GM19328 (cell line): ENCODE results near the gene ZNF423.

Experiments
- ATAC-seq: cut with Tn5 transposase; IDR thresholded peaks from one replicate; pipeline ENCODE4 v1.9.1; 2021; ENCODE audit warnings: mild to moderate bottlenecking, moderate library complexity; ENCODE audit not compliant: unreplicated experiment

Gene ZNF423

GRCh38 chr16:49592546-49593423 is 263.1 kb downstream of the ZNF423 start:
- no peak for ATAC-seq

- ATAC-seq: no peak
These were observed 265.6 kb downstream of the ZNF423 start for GRCh38 chr16:49590166-49590871.

GRCh38 chr16:49589544-49590031 is 266.3 kb downstream of the ZNF423 start:
- no peak for ATAC-seq

- no peak for ATAC-seq
These were observed 267.1 kb downstream of the ZNF423 start for GRCh38 chr16:49588729-49589384.

- ATAC-seq: no peak
These were observed 267.9 kb downstream of the ZNF423 start for GRCh38 chr16:49588026-49588425.

- ATAC-seq: no peak
These were observed 268.4 kb downstream of the ZNF423 start for GRCh38 chr16:49587511-49587910.

GRCh38 chr16:49586466-49587450 is 269.2 kb downstream of the ZNF423 start:
- ATAC-seq: no peak

- ATAC-seq: no peak
These were observed 270.6 kb downstream of the ZNF423 start for GRCh38 chr16:49585143-49585832.

GRCh38 chr16:49583911-49584310 is 272.0 kb downstream of the ZNF423 start:
- no peak for ATAC-seq

- no peak for ATAC-seq
These were observed 274.1 kb downstream of the ZNF423 start for GRCh38 chr16:49581630-49582298.

GRCh38 chr16:49580751-49581303 is 275.1 kb downstream of the ZNF423 start:
- ATAC-seq: no peak

- no peak for ATAC-seq
These were observed 277.4 kb downstream of the ZNF423 start for GRCh38 chr16:49578435-49579024.

GRCh38 chr16:49578018-49578417 is 277.9 kb downstream of the ZNF423 start:
- no peak for ATAC-seq

- ATAC-seq: no peak
These were observed 279.0 kb downstream of the ZNF423 start for GRCh38 chr16:49576941-49577340.

GRCh38 chr16:49576173-49576494 is 279.8 kb downstream of the ZNF423 start:
- ATAC-seq: no peak

- ATAC-seq: peak; percentile 95
These were observed 280.4 kb downstream of the ZNF423 start for GRCh38 chr16:49575346-49576172.

- no peak for ATAC-seq
These were observed 281.1 kb downstream of the ZNF423 start for GRCh38 chr16:49574826-49575225.

- ATAC-seq: no peak
These were observed 288.0 kb downstream of the ZNF423 start for GRCh38 chr16:49567950-49568349.
